Mucosa of descending colon (tissue), 3 donors: ENCODE measurements around the gene WNT9A. TPM values are rescaled to one million over a fixed set of nuclear protein-coding genes. Genes with fewer than 3 reads are reported as not detected.
A peak's percentile ranks its signal among the peaks of the same experiment; 100 is the strongest.
"Not testable (repeated sequence)": the region's sequence is repeated elsewhere in the genome, so short reads cannot be mapped to it uniquely, and the experiment has no call there.

ENCODE experiments used
- ATAC-seq: fragments of 200-7000 bp; cut with Tn5 transposase; one replicate; pipeline ENCODE4 v1.9.1; 2020; ENCODE audit warnings: mild to moderate bottlenecking, moderate library complexity
- DNase-seq, 3 donors: peaks; one replicate each; pipeline ENCODE4 v3.0.0-alpha.2; 2020
- H3K36me3 ChIP-seq: fragments of 200-600 bp; one replicate; pipeline ENCODE4 v1.8.0; 2021; ENCODE audit warnings: low read depth, mild to moderate bottlenecking
- H3K4me1 ChIP-seq: fragments of 200-600 bp; one replicate; pipeline ENCODE4 v1.8.0; 2021; ENCODE audit warnings: low read depth, mild to moderate bottlenecking
- H3K4me3 ChIP-seq: fragments of 200-600 bp; one replicate; pipeline ENCODE4 v1.8.0; 2021; ENCODE audit warnings: mild to moderate bottlenecking
- H3K9me3 ChIP-seq: fragments of 200-600 bp; one replicate; pipeline ENCODE4 v1.8.0; 2021; ENCODE audit warnings: mild to moderate bottlenecking
- CTCF ChIP-seq: fragments of 200-600 bp; IDR thresholded peaks from one replicate; pipeline ENCODE4 v1.8.0; 2022; ENCODE audit warnings: antibody characterized with exemption, mild to moderate bottlenecking
- intact Hi-C, 2 donors: fragments of 100-400 bp; cut with DNase I in 1 of 2; cut with micrococcal nuclease in 1 of 2; formaldehyde crosslinking; loops; one replicate each; pipeline versions ENCODE4 v1.11.0 to v1.11.1; 2022; cut with DNase I, micrococcal nuclease
- total RNA-seq, 3 donors: library from RNA; stranded (reverse); fragmentation: NEBNext Ultra II Directional in 2 of 3; extraction: Animal tissue kit (Norgen Biotek cat#: 25700) in 2 of 3; gene quantifications; one replicate each; pipeline versions ENCODE4 v1.2.1 to v1.2.4, GENCODE V29; 2021 to 2023
- donor health status: DM: no; HTN: no; CAD: no; lungs with moderate emphysema.
- donor health status: DM: no; HTN: no; CAD: no.
- donor health status: DM: no; HTN: yes; CAD: no.

The WNT9A gene
- total RNA-seq, 3 donors from 2014 or later: 1.7 to 12.7 (median 2.4) TPM

- no peak for ATAC-seq
- intact Hi-C loops: no loop called here
- peak in 1 of 3 donors; percentile 12 for DNase-seq
- H3K4me3 ChIP-seq: no peak overlapping the region
- TF ChIP-seq CTCF: no peak
- H3K4me1 ChIP-seq: no peaks in the 10 kb centered on the region
- H3K36me3 ChIP-seq: no peaks in the 10 kb centered on the region
- H3K9me3 ChIP-seq: no peaks in the 10 kb centered on the region
Measured at GRCh38 chr1:227912866-227913265, 34.9 kb downstream of the WNT9A start.

- Histone ChIP-seq H3K36me3 (no peaks in the 10 kb centered on the region), H3K4me1 (no peaks in the 10 kb centered on the region), H3K4me3 (no peak overlapping the region), H3K9me3 (no peaks in the 10 kb centered on the region)
- no peak for DNase-seq
- no peak for ATAC-seq
- TF ChIP-seq CTCF: no peak
- intact Hi-C loops: no loop called here
Measured at GRCh38 chr1:227911376-227911775, 36.4 kb downstream of the WNT9A start.

GRCh38 chr1:227910511-227911153 lies 37.1 kb downstream of the WNT9A start:
- Histone ChIP-seq H3K36me3 (no peaks in the 10 kb centered on the region), H3K9me3 (no peaks in the 10 kb centered on the region), H3K4me1 (no peaks in the 10 kb centered on the region), H3K4me3 (no peak overlapping the region)
- no peak for ATAC-seq
- DNase-seq: no peak
- TF ChIP-seq CTCF: no peak
- intact Hi-C loops: no loop called here

GRCh38 chr1:227909923-227910328 lies 37.8 kb downstream of the WNT9A start:
- H3K9me3 ChIP-seq, H3K4me3 ChIP-seq, H3K4me1 ChIP-seq, H3K36me3 ChIP-seq, intact Hi-C loops: not testable (repeated sequence)
- DNase-seq (peak; percentile 30 to 37 (median 33)), ATAC-seq (peak; percentile 13)

- Histone ChIP-seq H3K4me3 (no peak overlapping the region), H3K4me1 (no peaks in the 10 kb centered on the region), H3K36me3 (no peaks in the 10 kb centered on the region), H3K9me3 (no peaks in the 10 kb centered on the region)
- ATAC-seq (no peak), DNase-seq (no peak)
- intact Hi-C loops: no loop called here
- TF ChIP-seq CTCF: no peak
Measured at GRCh38 chr1:227909188-227909587, 38.5 kb downstream of the WNT9A start.

GRCh38 chr1:227908359-227908758 lies 39.4 kb downstream of the WNT9A start:
- DNase-seq (peak in 1 of 3 donors; percentile 27), ATAC-seq (no peak)
- intact Hi-C loops: no loop called here
- Histone ChIP-seq H3K36me3 (no peaks in the 10 kb centered on the region), H3K4me1 (no peaks in the 10 kb centered on the region), H3K9me3 (no peaks in the 10 kb centered on the region), H3K4me3 (no peak overlapping the region)
- no peak for TF ChIP-seq CTCF
